Ectodermal cell (in vitro differentiated cells): Measurements from ENCODE around the gene WDR90.

ENCODE experiments used
- H3K27ac ChIP-seq: 2 replicates; pipeline ENCODE4 v1.7.0; 2013; ENCODE audit warnings: mild to moderate bottlenecking, low read depth, low read length; ENCODE audit not compliant: insufficient read depth, poor library complexity, severe bottlenecking
- H3K27me3 ChIP-seq: 2 replicates; pipeline ENCODE4 v1.7.0; 2013; ENCODE audit warnings: mild to moderate bottlenecking, low read length; ENCODE audit not compliant: insufficient read depth, control insufficient read depth, poor library complexity, severe bottlenecking
- H3K36me3 ChIP-seq: one replicate; pipeline ENCODE4 v1.7.0; 2013; ENCODE audit warnings: low read length; ENCODE audit not compliant: control insufficient read depth, insufficient read depth
- H3K4me1 ChIP-seq: one replicate; pipeline ENCODE4 v1.7.0; 2013; ENCODE audit warnings: low read length; ENCODE audit not compliant: control insufficient read depth, insufficient read depth
- H3K4me3 ChIP-seq: 2 replicates; pipeline ENCODE4 v1.7.0; 2013; ENCODE audit warnings: low read depth, low read length, control low read depth; ENCODE audit not compliant: insufficient read depth
- H3K9me3 ChIP-seq: 2 replicates; pipeline ENCODE4 v1.7.0; 2013; ENCODE audit warnings: mild to moderate bottlenecking, low read length, moderate library complexity; ENCODE audit not compliant: control insufficient read depth
- WGBS, 2 experiments: methylation state at CpG; one replicate each; pipeline ENCODE4 v1.1.7; 2013; ENCODE audit warnings: missing lambda C conversion rate in 2 of 2; 5-methylcytosine and 5-hydroxymethylcytosine counted together

Gene WDR90

DNA sequence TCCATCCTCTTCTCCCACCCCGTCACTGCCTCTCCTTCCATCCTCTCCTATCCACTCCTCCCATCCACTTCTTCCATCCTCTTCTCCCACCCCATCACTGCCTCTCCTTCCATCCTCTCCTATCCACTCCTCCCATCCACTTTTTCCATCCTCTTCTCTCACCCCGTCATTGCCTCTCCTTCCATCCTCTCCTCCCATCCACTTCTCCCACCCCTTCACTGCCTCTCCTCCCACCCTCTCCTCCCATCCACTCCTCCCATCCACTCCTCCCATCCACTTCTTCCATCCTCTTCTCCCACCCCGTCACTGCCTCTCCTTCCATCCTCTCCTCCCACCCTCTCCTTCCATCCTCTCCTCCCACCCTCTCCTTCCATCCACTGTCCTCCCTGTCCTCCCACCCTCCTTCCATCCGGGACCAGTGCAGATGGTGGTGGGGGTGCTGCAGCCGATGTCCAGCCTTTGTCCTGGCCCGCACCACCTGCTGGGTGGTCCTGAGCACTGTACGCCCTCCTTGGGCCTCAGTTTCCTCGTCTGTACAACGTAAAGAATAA, 17.3 kb upstream of the WDR90 start:
- no peak overlapping the region for H3K27ac ChIP-seq
- H3K9me3 ChIP-seq, result no peaks in the 10 kb centered on the region
- WGBS, 2 experiments, result 73 to 78% methylated on average over 9 of the region's 9 CpGs
- peaks cover 5% of the 10 kb centered on the region for H3K36me3 ChIP-seq
- peak overlapping the region; percentile 13 for H3K4me3 ChIP-seq
- peaks cover 44% of the 10 kb centered on the region for H3K4me1 ChIP-seq
- H3K27me3 ChIP-seq, result no peaks in the 10 kb centered on the region

DNA sequence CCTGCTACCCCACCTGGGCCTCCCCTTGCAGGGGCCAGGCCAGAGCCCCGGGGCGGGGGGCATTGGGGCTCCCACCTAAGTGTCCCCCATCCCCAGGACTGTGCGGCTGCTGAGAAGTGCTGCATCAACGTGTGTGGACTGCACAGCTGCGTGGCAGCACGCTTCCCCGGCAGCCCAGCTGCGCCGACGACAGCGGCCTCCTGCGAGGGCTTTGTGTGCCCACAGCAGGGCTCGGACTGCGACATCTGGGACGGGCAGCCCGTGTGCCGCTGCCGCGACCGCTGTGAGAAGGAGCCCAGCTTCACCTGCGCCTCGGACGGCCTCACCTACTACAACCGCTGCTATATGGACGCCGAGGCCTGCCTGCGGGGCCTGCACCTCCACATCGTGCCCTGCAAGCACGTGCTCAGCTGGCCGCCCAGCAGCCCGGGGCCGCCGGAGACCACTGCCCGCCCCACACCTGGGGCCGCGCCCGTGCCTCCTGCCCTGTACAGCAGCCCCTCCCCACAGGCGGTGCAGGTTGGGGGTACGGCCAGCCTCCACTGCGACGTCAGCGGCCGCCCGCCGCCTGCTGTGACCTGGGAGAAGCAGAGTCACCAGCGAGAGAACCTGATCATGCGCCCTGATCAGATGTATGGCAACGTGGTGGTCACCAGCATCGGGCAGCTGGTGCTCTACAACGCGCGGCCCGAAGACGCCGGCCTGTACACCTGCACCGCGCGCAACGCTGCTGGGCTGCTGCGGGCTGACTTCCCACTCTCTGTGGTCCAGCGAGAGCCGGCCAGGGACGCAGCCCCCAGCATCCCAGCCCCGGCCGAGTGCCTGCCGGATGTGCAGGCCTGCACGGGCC, 16.5 kb upstream of the WDR90 start:
- H3K36me3 ChIP-seq, result no peaks in the 10 kb centered on the region
- peak overlapping the region; percentile 13 for H3K4me3 ChIP-seq
- no peaks in the 10 kb centered on the region for H3K27me3 ChIP-seq
- H3K27ac ChIP-seq, result no peak overlapping the region
- WGBS, 2 experiments, result 94% methylated on average over 67 of the region's 67 CpGs
- H3K4me1 ChIP-seq, result peaks cover 49% of the 10 kb centered on the region
- no peaks in the 10 kb centered on the region for H3K9me3 ChIP-seq

GRCh38 chr16:633336-634050, 15.7 kb upstream of the WDR90 start:
- Histone ChIP-seq H3K4me3 (no peak overlapping the region), H3K27me3 (no peaks in the 10 kb centered on the region), H3K4me1 (peaks cover 46% of the 10 kb centered on the region), H3K9me3 (no peaks in the 10 kb centered on the region), H3K27ac (no peak overlapping the region), H3K36me3 (no peaks in the 10 kb centered on the region)
- WGBS, 2 experiments, result 96% methylated on average over 74 of the region's 74 CpGs

- Histone ChIP-seq H3K27me3 (no peaks in the 10 kb centered on the region), H3K4me3 (no peak overlapping the region), H3K4me1 (peaks cover 43% of the 10 kb centered on the region), H3K27ac (no peak overlapping the region), H3K9me3 (no peaks in the 10 kb centered on the region), H3K36me3 (no peaks in the 10 kb centered on the region)
- WGBS, 2 experiments, result 94 to 95% methylated on average over 22 of the region's 22 CpGs
These were observed 15.0 kb upstream of the WDR90 start for GRCh38 chr16:634051-634670.

DNA sequence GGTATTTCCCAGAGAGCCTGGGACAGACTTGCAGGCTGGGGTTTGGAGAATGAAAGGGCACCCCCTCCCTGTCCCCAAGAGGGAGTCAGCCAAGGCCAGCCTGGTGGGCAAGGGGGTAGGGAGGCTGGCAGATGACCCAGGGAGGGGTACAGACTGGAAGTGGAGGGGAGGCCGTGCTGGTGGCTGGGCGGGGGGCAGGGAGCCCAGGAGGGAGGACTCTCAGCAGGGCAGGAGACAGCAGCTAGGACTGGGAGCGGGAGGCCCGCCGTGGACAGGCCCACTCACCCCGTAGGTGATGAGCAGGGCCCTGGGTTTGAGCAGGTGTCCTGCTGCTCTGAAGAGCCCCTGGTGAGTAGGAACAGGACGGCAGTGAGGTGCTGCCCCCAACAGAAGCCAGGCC, 14.2 kb upstream of the WDR90 start:
- Histone ChIP-seq H3K4me3 (peak overlapping the region; percentile 77), H3K4me1 (peaks cover 35% of the 10 kb centered on the region), H3K36me3 (no peaks in the 10 kb centered on the region), H3K9me3 (no peaks in the 10 kb centered on the region), H3K27me3 (no peaks in the 10 kb centered on the region), H3K27ac (no peak overlapping the region)
- WGBS, 2 experiments, result 88 to 90% methylated on average over 7 of the region's 7 CpGs

GRCh38 chr16:635573-636205, 13.5 kb upstream of the WDR90 start:
- WGBS, 2 experiments, result 10 to 11% methylated on average over 55 of the region's 55 CpGs
- Histone ChIP-seq H3K36me3 (no peaks in the 10 kb centered on the region), H3K27me3 (no peaks in the 10 kb centered on the region), H3K4me1 (peaks cover 30% of the 10 kb centered on the region), H3K27ac (no peak overlapping the region), H3K9me3 (no peaks in the 10 kb centered on the region), H3K4me3 (peak overlapping the region; percentile 77)

GRCh38 chr16:636206-637080, 12.7 kb upstream of the WDR90 start, which contains the start of gene METTL26:
METTL26 (minus strand) TSS chr16:636305; CDS start chr16:636290, 15 bp downstream.
- 0 to 1% methylated on average over 91 of the region's 91 CpGs for WGBS, 2 experiments
- peak within 1 kb of the TSS; percentile 55 for H3K27ac ChIP-seq
- H3K9me3 ChIP-seq, result no peaks in the 10 kb centered on the region
- peaks cover 35% of the 10 kb centered on the region for H3K4me1 ChIP-seq
- peaks cover 6% of the 10 kb centered on the region for H3K27me3 ChIP-seq
- H3K4me3 ChIP-seq, result peak within 1 kb of the TSS; percentile 77
- H3K36me3 ChIP-seq, result no peaks in the 10 kb centered on the region

DNA sequence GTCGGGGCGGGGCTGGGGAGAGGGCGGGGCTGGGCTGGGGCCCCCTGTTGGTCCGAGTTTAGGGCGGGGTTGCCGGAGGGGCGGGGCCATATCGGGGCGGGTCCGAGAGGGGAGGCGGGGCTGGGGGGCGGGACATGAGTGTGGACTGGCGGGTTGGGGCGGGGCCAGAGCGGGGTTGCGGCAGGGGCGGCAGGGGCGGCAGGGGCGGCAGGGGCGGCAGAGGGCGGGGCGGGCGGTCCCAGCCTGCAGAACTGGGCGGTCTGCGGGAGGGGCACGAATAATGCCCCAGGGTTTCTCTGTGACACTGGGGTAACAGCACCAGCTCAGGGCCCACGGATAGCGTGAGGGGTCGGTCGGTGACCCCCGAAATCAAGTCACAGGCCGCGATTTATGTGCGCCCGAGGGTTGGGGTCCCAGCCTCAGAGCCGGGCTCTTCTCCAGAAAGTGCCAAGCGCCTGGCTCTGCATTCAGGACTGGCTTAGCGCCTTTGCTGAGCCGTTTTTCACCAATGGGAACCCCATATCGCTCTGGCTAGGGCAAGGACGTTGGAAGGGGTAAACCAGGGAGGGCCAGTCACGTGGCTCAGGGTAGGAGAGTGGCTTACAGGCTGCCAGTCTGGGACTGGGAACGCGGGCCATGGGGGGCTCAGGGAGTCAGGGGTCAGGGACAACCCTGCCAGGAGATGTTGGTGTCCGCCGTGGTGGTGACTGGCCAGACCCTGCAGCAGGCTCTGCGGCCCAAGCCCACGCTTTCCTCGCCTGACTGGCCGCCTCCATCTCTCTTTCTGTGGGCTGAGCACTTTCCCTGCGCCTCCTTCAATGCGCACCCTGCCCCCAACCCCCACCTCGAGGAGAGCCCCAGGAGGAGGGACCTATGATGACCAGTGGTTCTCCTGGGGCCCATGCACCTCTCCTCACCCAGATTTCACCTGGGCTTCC, 11.8 kb upstream of the WDR90 start:
- WGBS, 2 experiments, result 28 to 29% methylated on average over 53 of the region's 53 CpGs
- peaks cover 31% of the 10 kb centered on the region for H3K4me1 ChIP-seq
- peak overlapping the region; percentile 77 for H3K4me3 ChIP-seq
- H3K27ac ChIP-seq, result peak overlapping the region; percentile 55
- peaks cover 15% of the 10 kb centered on the region for H3K27me3 ChIP-seq
- no peaks in the 10 kb centered on the region for H3K36me3 ChIP-seq
- H3K9me3 ChIP-seq, result no peaks in the 10 kb centered on the region
